Prostate gland (tissue), 2 donors: ENCODE data around the gene YEATS4.

ENCODE experiments used
- CTCF ChIP-seq, 4 experiments: fragments of 200-600 bp in 2 of 4; fragments of 450-650 bp in 2 of 4; sonication (generic) in 2 of 4; IDR thresholded peaks; 1 replicate in 3 of 4; 2 replicates in 1 of 4; pipeline ENCODE4 v1.5.1; 2016 to 2019; ENCODE audit warnings: antibody characterized with exemption in 4 of 4, mild to moderate bottlenecking in 2 of 4, moderate library complexity in 2 of 4
- POLR2A ChIP-seq: fragments of 450-650 bp; IDR thresholded peaks from one replicate; pipeline ENCODE4 v1.6.1; 2016; ENCODE audit warnings: antibody characterized with exemption, mild to moderate bottlenecking
- POLR2AphosphoS5 ChIP-seq: sonication (generic); formaldehyde crosslinking; IDR thresholded peaks from one replicate; pipeline ENCODE4 v1.6.1; 2017; ENCODE audit warnings: antibody characterized with exemption

GRCh38 chr12:69386921-69387320, 27.4 kb downstream of the YEATS4 start:
- TF ChIP-seq CTCF (IDR thresholded peaks at IDR 0.05) (no peak), POLR2A (no peak), POLR2AphosphoS5 (no peak)
